Left lung (tissue), 10 donors: Measurements from ENCODE around the gene MYL12A. TPM values are rescaled to one million over a fixed set of nuclear protein-coding genes. Genes with fewer than 3 reads are reported as not detected.
"Not testable (repeated sequence)": the region's sequence is repeated elsewhere in the genome, so short reads cannot be mapped to it uniquely, and the experiment has no call there.

Experiments
- ATAC-seq: fragments of 200-7000 bp; cut with Tn5 transposase; one replicate; pipeline ENCODE4 v1.9.1; 2020; ENCODE audit warnings: moderate library complexity
- DNase-seq, 4 donors: peaks; one replicate each; pipeline ENCODE4 v3.0.0-alpha.2; 2013 to 2020
- H3K27ac ChIP-seq, 2 donors: fragments of 200-600 bp; sonication (generic) in 1 of 2; one replicate each; pipeline versions ENCODE4 v1.5.0 to v1.8.0; 2020 to 2021
- H3K27me3 ChIP-seq, 2 donors: fragments of 200-600 bp; sonication (generic) in 1 of 2; one replicate each; pipeline versions ENCODE4 v1.5.0 to v1.8.0; 2020 to 2021
- H3K36me3 ChIP-seq, 2 donors: fragments of 200-600 bp; sonication (generic) in 1 of 2; one replicate each; pipeline versions ENCODE4 v1.5.0 to v1.8.0; 2020 to 2021
- H3K4me1 ChIP-seq, 2 donors: fragments of 200-600 bp; one replicate each; pipeline ENCODE4 v1.8.0; 2021
- H3K4me3 ChIP-seq, 2 donors: fragments of 200-600 bp; sonication (generic) in 1 of 2; one replicate each; pipeline versions ENCODE4 v1.5.0 to v1.8.0; 2020 to 2021; ENCODE audit warnings: mild to moderate bottlenecking in 1 of 2
- H3K9me3 ChIP-seq, 2 donors: fragments of 200-600 bp; sonication (generic) in 1 of 2; one replicate each; pipeline versions ENCODE4 v1.5.0 to v1.8.0; 2020 to 2021
- CTCF ChIP-seq, 2 donors: fragments of 200-600 bp; sonication (generic) in 1 of 2; IDR thresholded peaks; one replicate each; pipeline versions ENCODE4 v1.5.0 to v1.8.0; 2021; ENCODE audit warnings: antibody characterized with exemption in 2 of 2
- intact Hi-C, 2 donors: fragments of 100-400 bp; cut with DNase I; formaldehyde crosslinking; loops; one replicate each; pipeline versions ENCODE4 v1.11.2 to v1.14.2; 2022
- polyA plus RNA-seq, 6 donors: library from polyadenylated mRNA; unstranded; fragments of 120-200 nt; gene quantifications; one replicate each; pipeline ENCODE4 v1.2.1, GENCODE V29; 2013; ENCODE audit not compliant: insufficient read length in 6 of 6
- total RNA-seq, 2 donors: library from RNA; stranded (reverse); fragmentation: NEBNext Ultra II Directional; extraction: Animal tissue kit (Norgen Biotek cat#: 25700); gene quantifications; one replicate each; pipeline ENCODE4 v1.2.1, GENCODE V29; 2021
- donor health status: DM: no; HTN: yes; CAD: no.
- donor health status: DM: no; HTN: no; CAD: no.

MYL12A gene
- total and polyA plus RNA-seq, 8 donors: 324 to 556 (median 361) TPM

GRCh38 chr18:3268306-3268705 is 20.7 kb downstream of the MYL12A start:
- TF ChIP-seq CTCF (IDR thresholded peaks at IDR 0.05): no peak
- intact Hi-C loops: no loop called here

GRCh38 chr18:3269241-3269913 is 21.8 kb downstream of the MYL12A start:
- H3K4me3 ChIP-seq: no peak overlapping the region
- intact Hi-C loops: no loop called here
- no peaks in the 10 kb centered on the region for H3K27me3 ChIP-seq
- peaks cover 0 to 20% of the 10 kb centered on the region in 2 donors for H3K36me3 ChIP-seq
- DNase-seq: no peak
- ATAC-seq: no peak
- H3K4me1 ChIP-seq: peaks cover 23 to 73% of the 10 kb centered on the region in 2 donors
- peak overlapping the region in 1 of 2 donors; percentile 9 for H3K27ac ChIP-seq
- TF ChIP-seq CTCF (IDR thresholded peaks at IDR 0.05): no peak
- H3K9me3 ChIP-seq: no peaks in the 10 kb centered on the region

More at GRCh38 chr18:3268306-3268705, 20.7 kb downstream of the MYL12A start:
- H3K4me1 ChIP-seq: peaks cover 31 to 84% of the 10 kb centered on the region in 2 donors
- H3K9me3 ChIP-seq: no peaks in the 10 kb centered on the region
- no peak overlapping the region for H3K4me3 ChIP-seq
- H3K27me3 ChIP-seq: no peaks in the 10 kb centered on the region
- no peak for ATAC-seq
- DNase-seq: no peak
- H3K27ac ChIP-seq: no peak overlapping the region
- H3K36me3 ChIP-seq: peaks cover 0 to 10% of the 10 kb centered on the region in 2 donors

- peaks cover 19 to 68% of the 10 kb centered on the region in 2 donors for H3K4me1 ChIP-seq
- H3K4me3 ChIP-seq: no peak overlapping the region
- intact Hi-C loops: no loop called here
- H3K27me3 ChIP-seq: no peaks in the 10 kb centered on the region
- no peak for DNase-seq
- no peaks in the 10 kb centered on the region for H3K9me3 ChIP-seq
- H3K36me3 ChIP-seq: peaks cover 0 to 26% of the 10 kb centered on the region in 2 donors
- peak overlapping the region in 1 of 2 donors; percentile 9 for H3K27ac ChIP-seq
- ATAC-seq: no peak
- no peak for TF ChIP-seq CTCF (IDR thresholded peaks at IDR 0.05)
Observed at GRCh38 chr18:3269914-3270299, 22.3 kb downstream of the MYL12A start.

GRCh38 chr18:3273042-3273441 is 25.4 kb downstream of the MYL12A start:
- H3K9me3 ChIP-seq: no peaks in the 10 kb centered on the region
- no peak for TF ChIP-seq CTCF (IDR thresholded peaks at IDR 0.05)
- H3K36me3 ChIP-seq: peaks cover 0 to 56% of the 10 kb centered on the region in 2 donors
- H3K4me3 ChIP-seq: no peak overlapping the region
- no peak for ATAC-seq
- peaks cover 6 to 44% of the 10 kb centered on the region in 2 donors for H3K4me1 ChIP-seq
- no peak overlapping the region for H3K27ac ChIP-seq
- intact Hi-C loops: no loop called here
- no peaks in the 10 kb centered on the region for H3K27me3 ChIP-seq
- DNase-seq: no peak

GRCh38 chr18:3277643-3278213 is 30.1 kb downstream of the MYL12A start:
- Histone ChIP-seq H3K36me3 (peaks cover 0 to 63% of the 10 kb centered on the region in 2 donors), H3K4me1 (peaks cover 0 to 19% of the 10 kb centered on the region in 2 donors)
- H3K27ac ChIP-seq, ATAC-seq, DNase-seq, H3K27me3 ChIP-seq, H3K4me3 ChIP-seq, intact Hi-C loops, H3K9me3 ChIP-seq: not testable (repeated sequence)
